Stimulated activated CD4-positive, alpha-beta T cell treated with anti-CD3 and anti-CD28 coated beads, TNF-alpha, amount 100 ng/mL, for 24 hours (primary cell): Measurements from ENCODE around the gene ARX.

Experiments used
- DNase-seq, 3 experiments: peaks; one replicate each; pipeline ENCODE4 v3.0.0-alpha.2; 2020; ENCODE audit warnings: low read depth in 3 of 3

Gene ARX

DNA sequence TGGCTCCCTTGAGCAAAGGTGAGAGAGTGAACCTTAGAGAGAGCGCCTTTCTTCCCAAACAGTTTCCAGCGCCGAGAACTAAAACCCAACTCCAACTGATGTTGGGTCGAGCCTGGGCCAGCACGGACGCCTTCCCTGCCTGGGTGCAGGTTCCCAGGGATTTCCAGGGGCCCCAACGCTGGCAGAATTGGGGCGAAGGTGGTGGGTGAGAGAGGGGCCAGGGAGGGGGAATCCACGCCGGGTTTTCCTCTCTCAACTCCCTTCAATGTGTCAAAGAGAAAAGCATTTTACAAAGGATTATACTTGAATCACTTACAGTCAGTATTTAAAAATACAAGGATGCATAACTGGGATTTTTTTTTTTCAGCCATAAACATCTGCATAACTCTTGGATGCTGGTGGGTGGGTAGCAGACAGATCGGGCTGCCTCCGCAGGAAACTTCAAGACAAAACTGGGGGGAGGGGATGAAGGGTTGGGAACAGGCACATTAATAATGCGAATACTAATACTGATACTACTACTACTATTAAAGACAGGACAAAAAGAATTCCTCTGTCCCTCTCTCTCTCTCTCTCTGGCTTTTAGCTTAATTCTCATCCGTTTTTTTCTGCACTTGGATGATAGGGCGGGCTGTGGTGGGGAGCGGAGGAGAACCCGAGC, 1.3 kb upstream of the ARX start:
- DNase-seq: no peak

DNA sequence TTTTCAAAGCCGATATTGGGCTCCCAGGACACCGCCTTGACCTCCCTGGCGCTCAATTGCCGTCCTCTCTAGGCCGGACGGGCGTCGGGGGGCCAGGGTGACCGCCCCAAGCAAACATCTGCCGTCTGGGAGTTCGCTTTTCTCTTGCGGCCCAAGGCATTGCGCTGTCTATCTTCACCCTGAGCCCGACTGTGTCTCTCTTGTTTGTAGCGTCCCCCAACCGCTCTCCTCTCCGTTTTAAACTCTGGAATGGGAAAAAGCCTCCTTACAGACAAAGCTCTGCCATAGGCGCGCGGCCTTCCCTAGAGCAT, 551 bp upstream of the ARX start:
- DNase-seq: no peak

DNA sequence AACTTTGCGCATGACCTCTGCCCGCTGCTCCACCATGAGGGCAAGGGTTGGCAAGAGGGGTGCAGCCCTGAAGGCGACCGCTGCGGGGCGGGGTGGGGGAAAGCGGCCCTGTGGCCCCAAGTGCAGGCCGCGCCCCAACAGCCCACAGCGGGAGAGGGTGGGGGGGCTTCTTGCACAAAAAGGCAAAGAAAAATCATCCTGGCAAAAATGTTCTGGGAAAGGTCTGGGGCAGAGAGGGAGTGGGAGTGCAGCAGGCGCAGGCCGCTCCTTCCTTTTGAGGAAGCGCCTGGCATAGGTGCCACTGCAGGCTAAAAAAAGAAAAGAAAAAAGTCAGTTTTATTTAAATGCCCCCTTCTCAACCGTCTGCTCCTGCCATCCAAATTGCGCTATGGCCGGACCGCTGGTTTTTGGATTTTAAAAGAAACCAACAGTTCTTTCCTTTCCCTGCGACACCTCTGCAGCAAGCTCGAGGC, 1.4 kb downstream of the ARX start:
- no peak for DNase-seq

DNA sequence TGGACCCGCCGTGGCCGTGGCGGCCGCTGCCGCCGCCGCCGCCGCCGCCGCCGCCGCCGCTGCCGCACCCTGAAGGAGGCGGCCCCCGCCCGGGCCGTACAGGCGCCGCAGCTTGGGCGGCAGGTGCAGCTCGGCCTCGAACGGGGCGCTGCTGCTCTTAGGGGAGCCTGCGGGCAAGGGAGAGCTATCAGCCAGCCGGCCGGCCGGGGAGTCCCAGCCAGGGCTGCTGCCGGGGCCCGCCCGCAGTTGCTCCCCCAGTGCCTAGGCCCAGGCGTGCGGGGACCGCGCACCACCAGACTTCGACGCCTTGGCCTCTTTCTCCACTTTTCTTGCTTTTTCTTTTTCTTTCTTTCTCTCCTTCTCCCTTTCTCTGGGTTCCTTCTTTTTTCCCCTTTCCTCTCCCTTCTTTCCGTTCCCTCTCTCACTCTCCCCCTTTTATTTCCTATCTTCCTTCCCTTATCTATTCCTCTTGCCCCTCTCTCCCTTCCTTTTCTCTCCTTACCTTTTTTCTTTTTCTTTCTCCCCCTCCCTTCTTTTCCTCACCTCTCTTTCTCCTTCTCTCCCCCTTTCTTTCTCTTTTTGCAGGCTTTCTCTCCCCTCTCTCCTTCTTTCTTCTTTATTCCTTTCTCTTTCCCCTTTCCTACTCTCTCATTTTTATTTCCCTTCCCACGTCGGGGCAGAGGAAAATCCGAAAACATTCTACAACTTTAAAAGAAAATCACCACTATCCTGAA, 2.0 kb downstream of the ARX start:
- no peak for DNase-seq

DNA sequence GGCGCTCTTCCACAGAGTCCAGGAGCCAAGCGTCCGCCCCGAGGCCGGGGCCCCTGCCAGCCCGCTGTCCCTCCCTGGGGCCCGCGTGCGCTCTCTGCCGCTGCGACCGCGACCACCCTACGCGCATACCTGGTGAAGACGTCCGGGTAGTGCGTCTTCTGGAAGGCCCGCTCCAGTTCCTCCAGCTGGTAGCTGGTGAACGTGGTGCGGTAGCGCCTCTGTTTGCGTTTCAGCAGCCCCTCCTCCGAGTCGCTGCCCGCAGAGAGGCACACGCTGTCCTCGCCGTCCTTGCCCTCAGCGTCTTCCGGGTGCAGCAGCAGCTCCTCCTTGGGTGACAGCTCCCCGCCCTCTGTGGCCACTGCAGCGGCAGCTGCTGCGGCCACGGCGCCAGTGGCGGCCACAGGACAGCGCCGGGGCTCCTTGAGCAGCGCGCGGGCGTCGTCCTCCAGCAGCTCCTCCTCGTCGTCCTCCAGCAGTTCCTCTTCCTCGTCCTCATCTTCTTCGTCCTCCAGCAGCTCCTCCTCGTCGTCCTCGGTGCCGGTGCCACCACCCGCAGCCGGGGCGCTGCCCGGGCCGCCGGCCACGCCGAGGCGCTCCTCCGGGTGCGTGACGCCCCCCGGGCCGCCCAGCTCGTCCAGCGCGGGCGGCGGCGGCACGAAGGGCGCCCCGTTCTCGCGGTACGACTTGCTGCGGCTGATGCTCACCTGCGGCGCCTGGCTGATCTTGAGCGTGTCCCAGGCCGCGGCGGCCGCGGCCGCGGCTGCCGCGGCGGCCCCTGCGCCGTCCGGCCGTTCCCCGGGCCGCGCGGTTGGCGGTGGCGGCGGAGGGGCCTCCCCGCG, 2.8 kb downstream of the ARX start:
- DNase-seq: no peak

DNA sequence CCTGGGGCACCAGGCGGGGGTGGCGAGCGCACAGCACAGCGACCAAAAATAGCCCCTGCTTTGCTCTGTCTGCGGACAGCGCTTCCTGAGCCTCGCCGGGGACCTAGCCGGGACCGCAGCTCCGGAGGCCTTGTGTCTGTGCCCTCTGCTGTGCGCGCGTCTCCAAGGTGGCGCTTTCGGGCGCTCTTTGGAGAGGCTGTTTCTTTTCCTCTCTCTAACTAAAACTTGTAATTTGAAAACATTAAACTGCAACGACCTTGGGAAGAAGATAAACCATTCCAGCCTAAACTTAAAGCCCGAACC, 3.4 kb downstream of the ARX start:
- no peak for DNase-seq

DNA sequence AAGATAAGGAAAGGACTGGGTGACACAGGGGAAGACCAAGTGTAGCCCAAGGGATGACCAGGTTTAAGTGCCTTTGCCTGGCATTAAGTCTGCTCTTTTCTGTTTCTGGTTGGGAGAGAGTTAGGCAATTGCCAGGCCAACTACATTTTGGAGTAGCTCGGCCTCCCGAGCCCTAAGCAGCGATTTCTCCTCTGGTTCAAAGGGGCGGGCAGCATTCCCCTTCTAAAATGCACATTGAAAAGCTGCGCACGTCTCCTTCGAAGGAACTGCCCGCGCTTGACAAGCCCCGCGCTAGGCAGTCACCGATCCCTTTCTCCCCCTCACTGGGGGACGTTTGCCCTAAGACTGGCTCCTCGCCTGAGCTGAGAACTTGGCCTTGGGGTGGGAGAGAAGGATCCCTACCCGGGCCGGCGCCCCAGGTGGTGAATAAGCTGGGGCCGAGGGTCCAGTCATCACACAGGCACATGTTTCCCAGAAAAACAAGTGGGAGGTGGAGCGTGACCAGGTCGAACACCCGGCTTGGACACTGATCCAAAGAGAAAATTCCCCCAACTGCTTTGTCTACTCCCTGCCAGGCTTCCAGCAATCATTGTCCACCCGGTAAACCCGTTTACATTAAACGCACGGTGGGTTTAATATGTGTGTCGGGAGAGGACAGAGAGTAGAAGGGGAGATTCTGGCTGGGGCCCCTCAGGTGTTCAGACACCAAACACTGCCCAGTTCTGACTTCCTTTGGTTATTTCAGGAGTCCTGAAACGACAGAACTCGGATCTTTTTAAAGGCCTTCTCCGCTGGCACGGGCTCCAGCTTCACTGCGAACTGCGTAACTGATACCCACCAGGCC, 4.0 kb downstream of the ARX start:
- no peak for DNase-seq

DNA sequence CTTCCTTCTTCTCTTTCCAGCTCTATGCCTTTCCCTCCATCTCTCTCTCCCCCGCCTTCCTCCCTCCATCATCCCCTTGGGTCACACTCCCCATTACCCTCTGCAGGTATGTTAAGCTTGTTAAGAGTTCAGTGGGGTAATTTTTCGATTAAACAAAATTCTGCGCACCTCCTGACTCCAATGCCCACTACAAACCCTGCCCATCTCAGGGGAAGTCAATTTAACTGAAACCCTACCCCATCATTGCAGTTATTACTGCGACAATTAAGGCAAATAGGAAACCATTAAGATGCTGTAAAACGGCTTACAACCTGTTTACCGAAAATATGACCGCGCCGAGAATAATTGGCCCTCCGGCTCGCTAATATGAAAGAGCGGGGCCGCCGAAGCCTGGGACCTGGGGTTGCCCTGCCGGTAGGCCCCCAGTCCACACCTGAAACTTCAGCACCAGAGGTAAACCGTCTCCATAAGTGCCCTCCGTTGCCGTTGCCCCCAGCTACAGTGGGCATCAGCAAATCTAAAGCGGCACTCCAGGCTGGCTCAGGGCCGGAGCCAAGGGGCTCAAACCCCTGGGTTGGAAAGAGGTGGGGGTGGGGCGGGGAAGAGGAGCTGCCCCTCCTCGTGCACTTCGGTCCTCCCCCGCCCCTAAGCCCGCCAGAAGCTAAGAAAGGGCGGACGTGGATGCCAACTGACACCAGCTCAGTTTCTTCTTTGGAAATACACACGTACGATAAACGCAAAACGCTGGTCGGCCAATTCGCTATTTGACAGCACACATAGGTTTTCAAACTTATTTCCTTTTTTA, 4.8 kb downstream of the ARX start:
- no peak for DNase-seq

DNA sequence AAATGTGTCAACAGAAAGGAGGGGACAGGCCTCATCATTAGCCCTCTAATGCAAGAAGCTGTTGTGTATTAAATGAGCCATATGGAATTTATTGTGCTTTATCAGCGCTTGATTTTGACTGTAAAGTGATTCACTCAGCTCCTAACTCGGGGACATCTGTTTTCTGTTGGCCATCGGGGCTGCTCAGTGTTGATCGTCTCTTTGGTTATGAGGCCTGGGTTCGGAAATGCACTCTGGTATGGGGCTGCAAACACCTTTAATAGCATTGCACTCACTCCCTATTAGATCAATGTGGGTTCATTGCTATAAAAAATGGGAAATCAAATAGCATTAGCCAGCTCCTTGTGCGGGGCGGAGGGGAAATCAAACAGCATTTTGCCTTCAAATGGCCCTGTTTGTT, 6.4 kb downstream of the ARX start:
- no peak for DNase-seq

DNA sequence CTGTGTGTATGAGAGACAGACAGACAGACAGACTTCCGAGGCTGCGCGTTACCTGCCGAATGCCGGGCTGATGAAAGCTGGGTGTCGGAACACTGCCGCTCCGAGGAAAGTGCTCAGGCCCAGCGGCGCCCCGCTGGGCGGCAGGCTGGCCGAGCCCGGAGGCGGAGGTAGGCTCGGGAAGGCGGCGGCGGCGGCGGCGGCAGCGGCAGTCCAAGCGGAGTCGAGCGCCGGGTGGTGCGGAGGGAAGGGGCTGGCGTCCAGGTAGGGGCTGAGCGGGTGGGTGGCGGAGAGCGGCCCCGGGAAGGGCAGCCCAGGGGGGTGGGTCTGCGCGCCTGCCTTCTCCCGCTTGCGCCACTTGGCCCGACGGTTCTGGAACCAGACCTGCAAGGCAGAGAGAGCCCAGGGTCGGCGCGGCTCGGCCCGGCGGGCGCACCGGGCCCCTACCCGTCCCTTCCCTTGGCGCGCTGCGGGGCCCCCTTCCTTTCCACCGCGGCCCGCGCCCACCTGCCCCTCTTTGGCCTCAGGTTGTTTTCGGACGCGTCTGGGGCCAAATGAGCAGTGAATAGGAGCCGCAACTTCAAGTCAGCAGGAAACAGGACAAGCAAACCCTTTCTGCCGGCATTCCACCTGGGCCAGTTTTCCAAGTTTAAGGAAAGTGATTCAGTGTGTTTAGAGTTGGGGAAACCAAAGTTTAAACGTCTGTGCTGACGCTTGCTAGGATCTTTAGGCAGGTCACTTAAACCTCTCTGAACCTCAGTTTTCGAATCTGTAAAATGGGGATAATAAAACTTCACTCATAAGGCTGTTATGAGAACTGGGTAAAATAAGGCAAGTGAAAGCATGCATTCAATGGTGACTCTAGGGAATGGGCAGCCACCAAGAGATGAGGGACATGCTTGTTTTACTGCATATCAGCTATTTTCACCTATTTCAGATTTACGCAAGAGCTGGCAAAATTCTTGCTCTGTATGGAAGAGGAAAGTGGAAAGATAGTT, 8.4 kb downstream of the ARX start:
- DNase-seq: no peak

DNA sequence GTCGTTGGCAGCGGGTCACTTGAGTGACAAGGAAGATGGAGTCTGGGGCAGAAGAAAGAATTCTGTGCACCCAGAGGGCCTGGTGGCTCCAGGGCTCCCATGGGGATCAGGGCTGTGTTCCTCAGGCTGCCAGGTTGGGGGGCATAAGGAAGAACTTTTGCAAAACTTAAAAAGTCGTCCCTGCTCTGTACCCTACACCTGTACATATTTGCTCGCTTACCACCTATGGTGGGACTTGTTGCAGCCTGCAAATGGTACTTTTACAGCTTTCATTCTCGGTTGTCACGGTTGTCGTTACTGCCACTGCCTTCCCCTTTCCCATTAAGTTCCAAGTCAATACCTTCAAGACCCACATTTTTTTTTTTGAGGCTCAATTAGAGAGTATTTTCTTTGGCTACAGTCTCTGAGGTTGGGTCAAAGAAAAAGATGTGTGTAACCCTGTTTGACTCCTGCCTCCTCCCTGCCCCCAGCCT, 9.1 kb downstream of the ARX start:
- no peak for DNase-seq

DNA sequence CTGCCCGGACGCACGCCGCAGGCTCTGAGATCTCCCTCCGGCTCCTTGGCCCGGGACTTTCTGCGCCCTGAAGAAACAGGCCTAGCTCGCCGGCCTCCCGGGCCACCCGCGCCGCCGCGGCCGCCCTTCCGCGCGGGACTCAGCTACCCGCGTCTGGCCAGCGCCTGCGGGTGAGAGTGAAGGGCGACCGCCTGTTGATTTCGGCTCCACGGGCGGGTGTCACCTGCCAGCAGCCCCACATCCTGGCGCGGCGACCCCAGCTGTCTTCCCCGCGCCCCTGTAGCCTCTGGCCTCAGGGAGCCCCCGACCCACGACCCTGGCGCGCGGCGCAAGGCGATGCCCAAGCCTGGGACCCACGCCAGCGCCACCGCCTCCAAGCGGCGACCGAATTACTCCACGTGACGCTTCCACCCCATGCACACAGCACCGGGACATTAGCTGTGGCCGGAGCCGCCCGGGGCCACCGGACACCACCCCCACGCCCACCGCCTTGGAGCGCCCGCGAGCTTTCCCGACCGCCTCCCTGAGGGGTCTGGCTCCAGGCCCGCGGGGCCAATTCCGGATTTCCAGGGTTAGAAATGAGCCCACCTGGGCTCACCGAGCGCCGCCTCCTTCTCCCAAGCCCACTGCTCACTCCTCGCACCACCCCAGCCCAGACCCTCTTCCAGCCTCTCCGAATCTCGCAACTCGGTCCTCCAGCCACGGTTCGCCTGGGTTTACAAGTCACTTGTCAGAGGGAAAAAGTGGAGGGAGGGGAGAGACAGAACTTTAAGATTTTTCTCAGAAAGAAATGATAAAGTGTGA, 10.2 kb downstream of the ARX start:
- no peak for DNase-seq

DNA sequence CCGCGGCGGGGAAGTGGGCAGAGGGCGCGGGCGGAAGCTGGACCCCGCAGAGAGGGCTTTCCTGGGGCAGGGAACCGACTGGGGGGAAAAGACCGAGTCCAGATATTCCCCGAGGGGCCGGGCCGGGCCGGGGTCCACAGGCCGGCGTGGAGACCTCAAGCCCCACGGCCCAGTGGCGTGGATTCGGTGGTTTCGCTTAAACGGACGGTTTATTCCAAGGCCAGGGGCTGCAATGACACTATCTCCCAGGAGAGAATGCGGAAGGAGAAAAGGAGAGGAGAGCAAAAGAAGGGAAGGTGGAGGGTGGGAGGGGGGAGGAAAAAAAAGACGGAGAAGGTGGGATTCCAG, 10.8 kb downstream of the ARX start:
- no peak for DNase-seq

DNA sequence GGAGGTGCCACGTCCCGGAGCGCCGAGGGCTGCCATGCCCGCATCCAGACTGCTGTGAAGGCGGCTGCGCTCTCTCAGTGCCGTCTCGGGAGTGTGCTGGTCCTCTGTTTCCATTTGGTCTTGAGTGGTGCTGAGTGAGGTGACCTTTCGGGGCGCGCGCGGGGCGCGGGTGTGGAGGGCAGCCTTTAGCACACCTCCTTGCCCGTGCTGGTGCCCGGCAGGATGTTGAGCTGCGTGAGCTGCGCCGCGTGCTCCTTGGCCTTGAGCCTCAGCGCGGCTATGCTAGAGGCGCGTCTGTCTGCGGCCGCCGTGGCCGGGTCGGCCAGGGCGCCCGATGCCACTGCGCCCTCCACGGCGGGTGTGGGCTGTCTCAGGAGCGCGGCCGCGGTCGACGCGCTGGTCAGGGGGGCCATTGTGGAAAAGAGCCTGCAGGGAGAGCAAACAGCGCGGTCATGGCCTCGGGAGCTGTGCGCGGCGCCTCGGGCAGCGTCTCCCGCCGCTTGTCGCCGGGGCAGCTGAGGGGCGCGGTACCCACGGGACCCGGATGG, 11.2 kb downstream of the ARX start:
- DNase-seq: no peak

DNA sequence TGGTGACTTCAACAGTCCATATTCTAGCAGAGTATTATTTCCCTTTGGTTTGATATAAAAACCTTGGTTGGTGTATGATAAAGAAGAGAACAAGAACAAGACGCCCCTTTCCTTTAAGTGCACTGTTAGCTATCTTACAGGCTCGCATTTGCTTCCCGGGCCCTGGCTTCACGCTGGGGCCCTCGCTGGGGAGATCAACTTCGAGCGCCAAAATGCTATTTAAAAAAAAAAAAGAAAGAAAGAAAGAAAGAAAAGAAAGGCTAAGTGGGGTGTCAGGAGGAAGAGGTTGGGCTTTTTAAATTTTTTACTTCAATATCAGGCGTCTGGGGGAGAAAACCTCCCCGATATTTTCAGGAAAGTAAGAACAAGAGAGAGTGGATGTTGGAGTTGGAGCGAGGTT, 11.7 kb downstream of the ARX start:
- no peak for DNase-seq

DNA sequence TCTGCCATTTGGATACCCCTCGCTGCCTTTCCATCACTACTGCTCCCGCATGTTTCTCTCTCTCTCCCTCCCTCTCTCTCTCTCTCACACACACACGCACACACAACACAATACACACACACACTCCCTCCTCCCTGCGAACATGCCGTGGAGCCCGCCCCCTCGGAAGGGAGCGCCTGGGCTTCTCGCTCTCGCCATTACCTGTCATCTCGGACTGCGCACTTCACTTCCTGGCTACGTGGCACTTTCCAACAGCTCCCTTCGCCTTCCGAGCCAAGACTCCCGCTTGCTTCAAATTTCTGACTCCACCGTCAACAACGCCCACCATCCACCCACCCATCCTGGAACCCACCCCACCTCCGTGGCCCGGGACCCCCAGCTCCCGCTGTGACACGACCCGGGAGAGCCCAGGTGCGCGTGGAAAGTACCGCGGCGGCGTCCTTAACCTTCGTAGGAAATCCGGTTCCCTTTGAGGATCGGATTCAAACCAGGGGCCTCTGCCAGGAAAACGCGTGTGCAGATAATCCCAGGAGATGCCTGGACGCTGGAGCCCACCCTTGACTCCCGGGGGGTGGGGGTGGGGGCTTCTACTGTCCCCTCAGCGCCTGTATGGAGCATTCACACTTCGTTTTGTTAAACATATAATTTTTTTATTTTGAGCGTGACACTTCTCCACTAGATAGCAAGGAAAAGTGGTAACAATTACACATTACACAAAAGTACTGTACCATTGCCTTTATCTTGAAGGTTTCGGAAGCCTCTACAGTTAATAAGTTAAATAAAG, 12.5 kb downstream of the ARX start:
- no peak for DNase-seq

DNA sequence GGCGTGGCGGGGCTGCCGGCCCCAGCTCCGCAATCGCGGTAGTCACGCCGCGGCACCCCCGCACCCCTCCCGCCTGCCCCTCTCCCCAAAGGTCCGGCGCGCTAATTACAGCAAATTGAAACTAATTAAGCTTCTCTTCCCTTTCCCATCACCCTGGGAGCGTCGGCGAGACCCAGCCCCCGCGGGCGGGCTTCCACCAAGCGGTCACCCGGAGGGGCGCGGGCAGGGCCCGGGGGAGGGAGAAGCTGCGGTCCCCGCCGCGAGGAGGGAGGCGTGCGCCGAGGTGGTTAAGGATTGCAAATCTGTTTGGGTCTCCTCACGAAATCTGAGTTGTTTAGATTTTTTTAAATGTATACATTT, 13.1 kb downstream of the ARX start:
- no peak for DNase-seq
